Breast epithelium (tissue), 3 donors: ENCODE results near the gene RASL11A.

Experiments used
- POLR2A ChIP-seq: fragments of 450-650 bp; IDR thresholded peaks from one replicate; pipeline ENCODE4 v1.6.1; 2016; ENCODE audit warnings: antibody characterized with exemption, mild to moderate bottlenecking, moderate library complexity
- POLR2AphosphoS5 ChIP-seq, 3 donors: sonication (generic); formaldehyde crosslinking; IDR thresholded peaks; one replicate each; pipeline ENCODE4 v1.6.1; 2017; ENCODE audit warnings: antibody characterized with exemption in 3 of 3
- TF ChIP-seq, protein P1 (sequence below), 3 donors: fragments of 450-650 bp; IDR thresholded peaks; one replicate each; pipeline ENCODE4 v1.5.1; 2016 to 2017; ENCODE audit warnings: antibody characterized with exemption in 3 of 3, mild to moderate bottlenecking in 3 of 3, moderate library complexity in 3 of 3

DNA sequence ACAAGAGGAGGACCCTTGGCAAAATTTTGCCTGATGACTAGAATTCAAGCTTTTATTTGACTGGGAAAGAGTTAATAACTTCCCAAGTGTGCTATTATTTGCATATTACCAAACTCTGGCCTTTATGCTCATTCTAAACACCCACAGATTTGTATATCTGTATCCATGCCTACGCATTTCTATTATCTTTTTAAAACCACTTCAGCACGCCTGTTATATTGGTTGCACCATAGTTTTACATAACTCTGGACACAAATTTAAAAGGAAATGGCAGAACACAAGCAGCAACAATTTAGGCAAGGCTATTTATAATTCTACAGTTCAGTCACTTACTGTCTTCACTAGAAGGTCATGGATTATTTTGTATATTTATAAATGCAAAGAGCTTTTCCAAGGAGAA, 3.7 kb upstream of the RASL11A start:
- TF ChIP-seq POLR2A (no peak), POLR2AphosphoS5 (IDR thresholded peaks at IDR 0.05) (no peak)
- TF ChIP-seq, protein P1, sequence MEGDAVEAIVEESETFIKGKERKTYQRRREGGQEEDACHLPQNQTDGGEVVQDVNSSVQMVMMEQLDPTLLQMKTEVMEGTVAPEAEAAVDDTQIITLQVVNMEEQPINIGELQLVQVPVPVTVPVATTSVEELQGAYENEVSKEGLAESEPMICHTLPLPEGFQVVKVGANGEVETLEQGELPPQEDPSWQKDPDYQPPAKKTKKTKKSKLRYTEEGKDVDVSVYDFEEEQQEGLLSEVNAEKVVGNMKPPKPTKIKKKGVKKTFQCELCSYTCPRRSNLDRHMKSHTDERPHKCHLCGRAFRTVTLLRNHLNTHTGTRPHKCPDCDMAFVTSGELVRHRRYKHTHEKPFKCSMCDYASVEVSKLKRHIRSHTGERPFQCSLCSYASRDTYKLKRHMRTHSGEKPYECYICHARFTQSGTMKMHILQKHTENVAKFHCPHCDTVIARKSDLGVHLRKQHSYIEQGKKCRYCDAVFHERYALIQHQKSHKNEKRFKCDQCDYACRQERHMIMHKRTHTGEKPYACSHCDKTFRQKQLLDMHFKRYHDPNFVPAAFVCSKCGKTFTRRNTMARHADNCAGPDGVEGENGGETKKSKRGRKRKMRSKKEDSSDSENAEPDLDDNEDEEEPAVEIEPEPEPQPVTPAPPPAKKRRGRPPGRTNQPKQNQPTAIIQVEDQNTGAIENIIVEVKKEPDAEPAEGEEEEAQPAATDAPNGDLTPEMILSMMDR (IDR thresholded peaks at IDR 0.05) = no peak
